GM21786 (cell line): ENCODE data around the gene IRF7.

Experiments used
- ATAC-seq: cut with Tn5 transposase; IDR thresholded peaks from one replicate; pipeline ENCODE4 v1.9.1; 2021; ENCODE audit not compliant: unreplicated experiment

Gene IRF7

DNA sequence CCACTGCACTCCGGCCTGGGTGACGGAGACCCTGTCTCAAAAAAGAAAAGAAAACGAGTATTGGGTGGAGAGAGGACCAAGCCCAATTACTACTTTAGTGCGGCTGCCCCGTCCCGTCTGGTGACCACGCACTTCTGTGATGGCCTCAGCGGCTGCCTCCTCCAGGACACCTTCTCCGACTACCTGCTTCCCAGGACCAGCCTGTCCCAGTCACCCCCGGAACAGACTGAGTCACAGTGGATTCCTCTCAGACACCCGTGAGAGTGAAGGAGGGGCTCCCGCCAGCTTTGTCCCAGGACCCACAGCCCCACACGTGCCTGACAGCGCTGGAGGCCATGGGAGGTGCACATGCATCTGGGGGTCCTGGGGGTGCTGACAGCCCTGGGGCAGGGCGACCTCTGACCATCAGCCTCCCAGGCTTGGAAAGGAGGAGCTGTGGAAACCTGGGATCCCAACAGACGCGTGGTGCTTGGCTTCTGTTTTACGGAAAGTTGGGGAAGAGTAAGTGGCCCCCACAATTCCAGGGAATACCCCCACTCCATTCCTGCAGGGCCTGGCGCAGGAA is 26.1 kb upstream of the IRF7 start:
- no peak for ATAC-seq

- ATAC-seq: no peak
Observed at GRCh38 chr11:640021-640706, 24.4 kb upstream of the IRF7 start.

DNA sequence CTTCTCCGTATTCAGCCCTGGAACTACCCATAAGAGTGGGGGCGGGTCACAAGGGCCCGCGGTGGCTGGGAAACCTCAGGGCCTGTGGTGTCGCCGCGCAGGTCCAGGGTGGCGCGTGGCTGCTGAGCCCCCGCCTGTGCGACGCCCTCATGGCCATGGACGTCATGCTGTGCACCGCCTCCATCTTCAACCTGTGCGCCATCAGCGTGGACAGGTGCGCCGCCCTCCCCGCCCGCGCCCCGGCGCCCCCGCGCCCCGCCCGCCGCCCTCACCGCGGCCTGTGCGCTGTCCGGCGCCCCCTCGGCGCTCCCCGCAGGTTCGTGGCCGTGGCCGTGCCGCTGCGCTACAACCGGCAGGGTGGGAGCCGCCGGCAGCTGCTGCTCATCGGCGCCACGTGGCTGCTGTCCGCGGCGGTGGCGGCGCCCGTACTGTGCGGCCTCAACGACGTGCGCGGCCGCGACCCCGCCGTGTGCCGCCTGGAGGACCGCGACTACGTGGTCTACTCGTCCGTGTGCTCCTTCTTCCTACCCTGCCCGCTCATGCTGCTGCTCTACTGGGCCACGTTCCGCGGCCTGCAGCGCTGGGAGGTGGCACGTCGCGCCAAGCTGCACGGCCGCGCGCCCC is 23.7 kb upstream of the IRF7 start:
- no peak for ATAC-seq

- no peak for ATAC-seq
Observed at GRCh38 chr11:638631-639331, 23.0 kb upstream of the IRF7 start.

DNA sequence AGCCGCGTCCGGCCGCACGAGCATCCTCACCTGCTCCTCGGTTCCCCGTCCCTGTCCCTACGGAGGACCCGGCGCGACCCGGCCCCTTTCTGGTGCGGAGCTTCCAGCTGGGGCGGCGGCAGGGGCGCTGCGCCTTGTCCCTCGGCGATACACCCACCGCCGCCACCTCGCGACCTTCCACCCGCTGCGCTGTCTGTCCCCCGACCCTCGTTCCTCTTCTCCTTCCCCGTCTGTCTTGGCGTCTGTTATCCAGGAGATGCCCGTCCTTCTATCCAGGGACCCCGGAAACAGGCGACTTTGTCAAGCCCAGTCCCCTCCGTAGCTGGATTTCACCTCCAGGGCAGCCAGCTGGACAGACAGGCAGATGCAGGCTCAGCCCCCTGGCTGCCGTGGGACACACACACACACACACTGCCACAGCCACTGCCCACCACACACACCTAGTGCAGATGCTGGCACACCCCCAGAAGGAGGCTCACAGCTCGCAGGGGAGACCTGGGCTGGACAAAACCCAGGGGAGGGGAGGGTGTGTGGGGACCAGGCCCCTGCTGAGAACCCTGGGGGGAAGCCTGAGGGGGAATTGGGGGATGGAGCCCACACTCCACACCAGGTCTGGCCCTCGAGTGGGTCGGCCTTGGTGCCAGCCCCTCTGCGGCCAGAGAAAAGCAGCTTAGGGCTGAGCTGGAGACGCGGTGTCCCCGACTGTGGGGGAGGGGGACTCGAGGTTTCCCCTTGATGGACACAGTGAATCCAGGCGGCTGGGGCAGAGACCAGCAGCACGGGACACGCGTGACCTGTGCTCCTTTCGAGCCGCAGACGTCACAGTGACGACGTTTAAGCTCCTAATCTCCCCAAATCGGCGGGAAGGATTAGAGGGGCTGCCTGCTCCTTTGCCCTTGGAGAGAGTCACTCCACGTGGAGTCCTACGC is 22.1 kb upstream of the IRF7 start:
- ATAC-seq: no peak

- ATAC-seq: no peak
Observed at GRCh38 chr11:637333-637592, 21.5 kb upstream of the IRF7 start.

DNA sequence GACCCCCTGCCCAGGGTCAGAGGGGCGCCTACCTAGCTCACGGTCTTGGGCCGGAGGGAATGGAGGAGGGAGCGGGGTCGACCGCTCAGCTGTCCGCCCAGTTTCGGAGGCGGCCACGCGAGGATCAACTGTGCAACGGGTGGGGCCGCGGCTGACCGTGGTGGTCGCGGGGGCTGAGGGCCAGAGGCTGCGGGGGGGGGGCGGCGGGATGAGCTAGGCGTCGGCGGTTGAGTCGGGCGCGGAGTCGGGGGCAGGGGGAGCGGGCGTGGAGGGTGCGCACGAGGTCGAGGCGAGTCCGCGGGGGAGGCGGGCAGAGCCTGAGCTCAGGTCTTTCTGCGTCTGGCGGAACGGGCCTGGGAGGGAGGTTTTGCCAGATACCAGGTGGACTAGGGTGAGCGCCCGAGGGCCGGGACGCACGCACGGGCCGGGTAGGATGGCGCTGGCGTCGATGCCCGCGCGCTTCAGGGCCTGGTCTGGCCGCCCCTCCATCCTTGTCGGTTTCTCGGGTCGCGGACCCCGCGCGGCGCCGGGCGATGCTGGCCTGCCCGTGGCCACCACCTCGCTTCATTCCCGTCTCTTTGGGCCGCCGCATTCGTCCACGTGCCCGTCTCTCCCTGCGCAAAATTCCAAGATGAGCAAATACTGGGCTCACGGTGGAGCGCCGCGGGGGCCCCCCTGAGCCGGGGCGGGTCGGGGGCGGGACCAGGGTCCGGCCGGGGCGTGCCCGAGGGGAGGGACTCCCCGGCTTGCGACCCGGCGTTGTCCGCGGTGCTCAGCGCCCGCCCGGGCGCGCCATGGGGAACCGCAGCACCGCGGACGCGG is 21.0 kb upstream of the IRF7 start, which contains the start of gene DRD4:
Gene DRD4, plus strand, starts transcription at position 759 of the 822 bp plus-strand sequence. Its CDS starts 36 bp downstream, at position 795.
- ATAC-seq: no peak

DNA sequence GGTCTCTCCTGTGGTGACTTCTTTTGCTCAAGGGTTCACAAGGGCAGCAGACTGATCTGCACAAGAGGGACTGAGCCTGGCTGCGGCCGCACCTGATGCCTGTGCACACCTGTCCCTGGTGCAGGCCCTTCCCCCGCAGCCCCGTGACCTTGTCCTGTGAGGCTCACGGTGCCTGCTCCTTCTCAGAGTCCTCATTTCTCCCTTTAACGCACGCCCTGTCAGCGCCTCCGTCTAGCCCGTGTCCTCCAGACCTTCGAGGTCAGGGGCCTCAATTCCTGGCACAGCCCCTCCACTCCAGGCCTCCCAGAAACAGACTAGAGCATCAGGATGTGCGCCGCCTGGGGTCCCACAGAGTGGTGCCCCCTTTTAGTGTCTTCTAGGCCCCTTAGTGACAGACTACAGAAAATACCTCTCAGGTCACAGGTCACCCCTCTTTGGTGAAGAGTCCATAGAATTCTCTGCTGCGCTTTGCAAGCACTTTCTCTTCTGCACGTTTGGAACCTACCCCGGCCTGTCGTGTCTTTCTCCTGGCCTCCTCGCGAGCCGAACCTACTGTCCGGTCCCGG is 20.3 kb upstream of the IRF7 start:
- ATAC-seq: no peak

DNA sequence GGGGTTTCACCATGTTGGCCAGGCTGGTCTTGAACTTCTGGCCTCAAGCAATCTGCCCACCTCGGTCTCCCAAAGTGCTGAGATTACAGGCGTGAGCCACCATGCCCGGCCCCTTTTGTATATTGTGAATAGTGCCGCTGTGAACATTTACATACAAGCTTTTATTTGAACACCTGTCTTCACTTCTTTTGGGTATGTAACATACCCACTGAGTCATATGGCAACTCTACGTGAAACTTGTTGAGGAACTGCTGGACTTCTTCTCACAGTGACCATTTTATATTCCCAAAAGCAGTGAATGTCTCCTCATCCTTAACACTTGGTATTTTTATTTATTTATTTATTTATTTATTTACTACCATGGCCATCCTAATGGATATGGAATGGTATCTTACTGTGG is 15.1 kb upstream of the IRF7 start:
- ATAC-seq: no peak

GRCh38 chr11:629237-629583 is 13.5 kb upstream of the IRF7 start:
- ATAC-seq: no peak

DNA sequence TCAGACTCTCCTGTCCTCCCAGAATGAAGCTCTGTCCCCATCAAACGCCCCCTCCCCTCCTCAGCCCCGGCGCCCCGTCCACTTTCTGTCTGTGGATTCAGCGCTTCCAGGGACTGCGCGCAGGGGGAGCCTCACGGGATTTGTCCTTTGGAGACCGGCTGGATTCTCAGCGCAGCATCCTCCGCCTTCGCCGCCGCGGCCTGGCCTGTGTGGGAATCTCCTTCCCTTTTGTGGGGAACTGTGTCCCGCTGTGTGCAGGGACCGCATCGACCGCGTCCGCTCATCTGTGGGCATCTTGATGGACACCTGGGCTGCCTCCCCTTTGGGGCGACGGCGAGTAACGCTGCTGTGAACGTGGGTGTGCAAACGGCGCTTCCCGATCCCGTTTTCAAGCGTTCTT is 12.3 kb upstream of the IRF7 start:
- no peak for ATAC-seq

DNA sequence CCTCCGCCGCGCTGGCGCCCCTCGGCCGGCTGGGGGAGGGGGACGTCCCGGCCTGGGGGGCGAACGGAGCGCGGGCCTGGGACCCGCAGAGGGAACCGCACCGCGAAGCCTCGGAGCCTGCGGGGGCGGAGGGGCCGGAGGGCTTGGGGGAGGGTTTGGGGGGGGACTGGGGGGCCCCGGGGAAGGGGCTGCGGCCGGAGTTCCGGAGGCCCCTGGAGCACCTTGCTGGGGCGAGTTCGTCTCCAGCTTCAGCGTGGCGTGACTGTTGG is 11.5 kb upstream of the IRF7 start:
- ATAC-seq: no peak

GRCh38 chr11:626475-627307 is 10.9 kb upstream of the IRF7 start, which contains the start of gene SCT:
Gene SCT (minus strand): TSS chr11:627181. CDS start chr11:627143, 38 bp downstream.
- no peak for ATAC-seq

DNA sequence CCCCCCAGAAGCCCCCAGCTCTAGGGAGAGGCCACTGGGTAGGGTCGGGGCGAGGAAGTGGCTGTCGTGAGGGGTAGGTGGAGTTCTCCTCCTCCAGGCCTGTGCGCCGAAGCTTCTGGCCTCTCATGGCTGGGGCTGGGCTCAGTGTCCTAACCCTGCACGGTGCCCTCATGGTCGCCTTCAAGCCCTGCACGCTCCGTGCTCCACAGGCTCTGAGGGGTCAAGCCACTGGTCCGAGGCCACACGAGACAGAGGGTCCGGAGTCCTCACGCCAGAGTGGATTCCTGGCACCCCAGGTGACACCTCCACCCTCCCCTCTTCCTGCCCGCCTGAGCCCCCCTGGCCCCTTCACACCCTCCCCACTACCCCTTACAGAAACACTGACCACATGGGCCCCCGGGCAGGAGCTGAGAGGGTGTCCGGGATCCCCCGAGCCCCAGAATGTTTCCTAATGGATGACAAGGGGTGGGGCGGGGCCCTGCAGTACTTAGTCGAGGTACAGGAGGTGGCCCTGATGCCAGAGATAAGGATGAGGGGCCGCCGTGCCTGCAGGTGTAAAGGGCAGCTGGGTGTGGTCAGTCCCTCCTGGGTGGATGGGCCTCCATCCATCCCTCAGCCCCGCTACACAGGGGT is 10.0 kb upstream of the IRF7 start:
- ATAC-seq: no peak

DNA sequence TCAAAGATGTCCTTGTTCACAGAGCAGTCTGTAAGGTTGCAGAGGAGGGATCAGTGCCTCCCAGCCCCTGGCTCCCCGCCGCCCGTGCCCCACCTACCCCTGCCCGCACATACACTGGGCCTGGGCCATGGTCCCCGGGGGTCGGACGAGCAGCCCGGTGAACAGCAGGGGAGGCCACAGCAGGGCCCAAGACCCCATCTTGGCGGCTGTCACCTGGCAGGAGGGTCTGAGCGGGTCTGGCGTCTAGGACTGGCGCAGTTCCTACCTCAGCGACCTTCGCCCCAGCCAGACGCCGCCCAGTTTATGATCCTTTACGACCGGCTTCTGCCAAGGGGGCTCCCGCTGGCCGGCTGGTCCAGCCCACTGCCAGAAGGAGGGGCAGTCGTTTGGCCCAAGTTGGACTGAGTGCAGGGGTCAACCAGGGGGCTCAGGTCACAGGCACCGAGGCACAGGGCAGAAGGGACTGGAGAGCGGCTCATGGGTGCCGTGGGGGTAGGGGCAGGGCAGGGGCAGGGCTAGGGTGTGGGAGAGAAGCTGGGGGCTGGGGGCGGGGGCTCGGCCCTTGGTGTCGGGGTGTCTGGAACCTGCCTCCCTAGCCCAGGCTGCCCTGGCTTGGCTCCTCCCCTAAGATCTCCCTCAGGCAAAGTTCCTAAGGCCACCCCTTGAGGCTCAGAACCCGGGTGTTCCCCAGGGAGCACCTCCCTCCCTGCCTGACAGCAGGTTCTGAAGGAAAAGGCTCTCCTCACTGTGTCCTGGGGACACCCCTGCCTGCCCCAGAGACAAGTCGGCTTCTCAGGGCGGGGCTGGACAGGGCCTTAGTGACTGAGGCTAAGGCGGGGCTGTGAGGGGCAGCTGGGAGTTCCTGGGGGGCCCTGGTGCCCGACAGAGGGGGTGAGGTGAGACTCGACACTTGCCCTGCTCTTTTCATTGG is 9.2 kb upstream of the IRF7 start, which contains the start of gene CDHR5:
Gene CDHR5, minus strand, starts transcription at position 251 of the 931 bp plus-strand sequence. Its CDS starts 53 bp downstream, at position 198.
- no peak for ATAC-seq

DNA sequence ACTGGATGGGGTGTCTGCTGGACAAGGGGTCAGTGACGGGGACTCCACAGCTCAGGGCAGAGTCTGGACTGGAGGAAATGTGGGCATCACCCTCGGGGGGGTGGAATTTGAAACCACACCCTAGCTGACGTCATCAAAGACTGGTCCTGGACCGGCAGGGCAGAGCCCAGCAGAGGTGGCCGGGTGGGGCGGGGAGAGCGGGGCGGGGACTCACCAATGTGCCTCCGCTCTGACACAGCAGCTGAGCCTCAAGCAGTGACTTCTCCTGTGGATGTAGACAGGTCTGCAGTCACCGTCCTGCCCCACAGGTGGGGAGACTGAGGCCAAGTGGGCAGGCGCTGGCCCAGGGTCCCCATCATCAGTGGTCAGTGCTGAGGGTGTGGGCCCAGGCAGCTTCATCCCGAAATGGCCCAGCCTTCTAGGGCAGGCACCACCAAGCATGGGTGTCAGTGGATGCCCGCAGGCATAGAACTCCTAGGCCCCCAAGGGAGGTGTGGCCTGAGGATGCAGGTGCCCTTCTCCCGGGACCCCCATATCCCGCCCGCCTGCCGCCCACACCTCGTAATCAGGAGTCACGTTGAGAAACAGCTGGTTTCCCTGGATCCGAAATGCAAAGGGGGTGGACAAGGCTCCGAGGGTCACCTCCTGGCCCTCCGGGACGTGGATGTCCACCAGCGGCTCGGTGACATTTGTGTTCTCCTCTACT is 8.4 kb upstream of the IRF7 start:
- ATAC-seq: no peak

DNA sequence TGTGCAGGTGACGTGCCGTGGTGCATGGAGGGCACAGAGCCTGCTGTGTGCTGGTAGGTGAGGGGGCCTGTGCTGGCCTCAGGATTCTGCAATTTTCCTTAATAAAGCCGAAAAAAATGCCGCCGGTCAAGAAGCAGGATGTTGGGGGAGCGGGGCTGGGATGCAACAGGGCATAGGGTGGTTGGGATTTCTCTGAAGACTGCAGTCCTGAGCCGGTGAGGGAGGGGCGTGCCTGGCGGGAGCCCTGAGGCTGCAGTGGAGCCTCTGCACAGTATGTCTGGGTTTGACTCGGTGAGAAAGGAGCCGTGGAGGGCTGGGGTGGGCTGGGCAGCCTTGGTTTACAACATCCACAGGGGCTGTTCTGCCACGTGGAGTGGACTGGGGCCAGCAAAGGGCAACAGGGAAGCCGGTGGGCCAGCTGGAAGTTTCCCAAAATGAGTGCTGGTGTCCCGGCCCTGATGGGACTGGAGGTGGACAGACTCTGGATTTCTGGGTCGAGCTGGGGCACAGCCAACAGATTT is 7.7 kb upstream of the IRF7 start:
- no peak for ATAC-seq
